A673 (cell line): ENCODE measurements around the gene SH2D6. TPM values are rescaled to one million over a fixed set of nuclear protein-coding genes. Genes with fewer than 3 reads are reported as not detected.

Experiments
- BruUV-seq: library from RNA; stranded (reverse); fragments of 400-500 nt; replicated peaks from 2 replicates; lab custom pipeline; 2021; lab: Mats Ljungman, UMichigan
- CTCF ChIA-PET: fragments of 300-600 bp; sonication (Branson Sonifier 250); formaldehyde crosslinking; loops from one replicate; lab custom pipeline; 2022; ENCODE audit warnings: antibody characterized with exemption; lab: Charles Lee
- POLR2A ChIA-PET: fragments of 300-600 bp; sonication (Branson Sonifier 250); formaldehyde crosslinking; loops from one replicate; lab custom pipeline; 2022; ENCODE audit warnings: antibody characterized with exemption; ENCODE audit not compliant: low non-redundant PET; lab: Charles Lee
- DNase-seq: peaks from one replicate; pipeline ENCODE4 v3.0.0-alpha.2; 2015; ENCODE audit warnings: low spot score
- H3K27ac ChIP-seq: fragments of 200-600 bp; sonication (generic); 2 replicates; pipeline ENCODE4 v1.5.1; 2016; ENCODE audit warnings: mixed run types, low read depth, mild to moderate bottlenecking, mixed read lengths, antibody characterized with exemption, low read length; ENCODE audit not compliant: poor library complexity, severe bottlenecking
- H3K27me3 ChIP-seq: fragments of 200-600 bp; sonication (generic); replicated peaks from 2 replicates; pipeline ENCODE4 v1.6.1; 2017; ENCODE audit warnings: mixed run types, low read depth, mild to moderate bottlenecking, mixed read lengths, antibody characterized with exemption, low read length; ENCODE audit not compliant: insufficient read depth, poor library complexity
- H3K36me3 ChIP-seq: fragments of 200-600 bp; sonication (generic); 2 replicates; pipeline ENCODE4 v1.6.1; 2016; ENCODE audit warnings: mixed run types, mild to moderate bottlenecking, mixed read lengths, antibody characterized with exemption, low read length; ENCODE audit not compliant: insufficient read depth, poor library complexity, severe bottlenecking
- H3K4me1 ChIP-seq: fragments of 200-600 bp; sonication (generic); 2 replicates; pipeline ENCODE4 v1.6.1; 2017; ENCODE audit warnings: mixed run types, mild to moderate bottlenecking, mixed read lengths, antibody characterized with exemption, low read length; ENCODE audit not compliant: insufficient read depth, poor library complexity, severe bottlenecking
- H3K4me3 ChIP-seq: fragments of 200-600 bp; sonication (generic); 2 replicates; pipeline ENCODE4 v1.5.1; 2016; ENCODE audit warnings: low read depth, mixed run types, mild to moderate bottlenecking, mixed read lengths, low read length; ENCODE audit not compliant: poor library complexity, severe bottlenecking
- H3K9me3 ChIP-seq: fragments of 200-600 bp; sonication (generic); 2 replicates; pipeline ENCODE4 v1.6.1; 2016; ENCODE audit warnings: mixed run types, low read depth, mild to moderate bottlenecking, mixed read lengths, antibody characterized with exemption, low read length; ENCODE audit not compliant: poor library complexity, severe bottlenecking
- CTCF ChIP-seq: fragments of 300-800, 200-600 bp; sonication (generic); conservative IDR thresholded peaks from 2 replicates; pipeline ENCODE4 v1.5.1; 2017; ENCODE audit warnings: low read depth, mild to moderate bottlenecking, antibody characterized with exemption, low read length, moderate library complexity, mixed read lengths
- EZH2 ChIP-seq: fragments of 200-600 bp; sonication (generic); IDR thresholded peaks from 2 replicates; pipeline ENCODE4 v1.6.1; 2017; ENCODE audit warnings: borderline replicate concordance, low read depth, mild to moderate bottlenecking, mixed read lengths, antibody characterized with exemption, low read length; ENCODE audit not compliant: poor library complexity, severe bottlenecking
- intact Hi-C: fragments of 100-400 bp; cut with micrococcal nuclease; formaldehyde crosslinking; loops from one replicate; pipeline ENCODE4 v1.10.0; 2022; ENCODE audit not compliant: unreplicated experiment
- total RNA-seq: library from RNA; stranded (reverse); gene quantifications from 2 replicates; pipeline ENCODE4 v1.2.3, GENCODE V29; 2021

The SH2D6 gene
- total RNA-seq, 1 experiment from 2014 or later = 0.52 TPM

GRCh38 chr2:85371045-85371444 lies 47.5 kb upstream of the SH2D6 start:
- ChIA-PET POLR2A (no interaction called here), CTCF (no interaction called here)
- BruUV-seq = no TSS peak
- Histone ChIP-seq H3K36me3 (no peaks in the 10 kb centered on the region), H3K27me3 (no peaks in the 10 kb centered on the region), H3K4me1 (no peaks in the 10 kb centered on the region), H3K9me3 (no peaks in the 10 kb centered on the region), H3K27ac (no peak overlapping the region), H3K4me3 (no peak overlapping the region)
- DNase-seq = no peak
- intact Hi-C loops = no loop called here
- TF ChIP-seq EZH2 (no peak), CTCF (no peak)

DNA sequence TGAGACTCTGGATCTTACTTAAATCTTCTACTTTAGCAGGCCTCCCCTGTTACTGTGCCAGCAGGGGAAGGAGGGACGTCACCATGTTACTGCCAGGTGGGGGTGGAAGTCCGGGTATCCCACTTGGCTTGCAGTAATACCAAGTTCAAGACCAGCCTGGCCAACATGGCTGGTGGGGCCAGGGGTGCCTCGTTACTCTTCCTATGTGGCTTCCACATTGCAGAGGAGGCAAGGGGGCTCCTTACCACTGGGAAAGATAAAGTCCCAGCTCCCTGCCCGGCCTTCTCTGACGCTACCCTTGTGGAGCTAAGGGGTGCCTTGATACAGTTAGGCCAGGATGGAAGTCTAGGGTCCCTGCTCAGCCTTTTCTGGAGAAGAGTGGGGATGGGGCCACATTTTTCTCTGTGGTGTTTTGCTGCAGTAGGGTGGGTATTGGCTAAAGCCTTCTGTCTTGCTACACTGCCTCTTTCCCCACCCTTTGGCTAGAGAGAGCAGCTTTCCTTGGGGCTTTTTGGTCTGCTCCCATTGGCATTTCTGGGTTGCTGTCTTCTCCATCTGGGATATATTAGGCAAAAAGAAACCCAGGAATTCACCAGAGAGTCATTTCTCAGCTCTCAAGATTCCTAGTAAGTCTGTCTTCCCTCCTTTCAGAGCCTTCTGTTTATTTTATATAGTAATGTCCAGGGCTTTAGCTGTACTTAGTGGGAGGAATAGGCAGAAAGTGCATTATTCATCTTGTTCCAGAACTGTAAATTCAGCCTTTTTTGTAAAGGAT lies 42.0 kb upstream of the SH2D6 start:
- BruUV-seq = no TSS peak
- POLR2A ChIA-PET = no interaction called here

DNA sequence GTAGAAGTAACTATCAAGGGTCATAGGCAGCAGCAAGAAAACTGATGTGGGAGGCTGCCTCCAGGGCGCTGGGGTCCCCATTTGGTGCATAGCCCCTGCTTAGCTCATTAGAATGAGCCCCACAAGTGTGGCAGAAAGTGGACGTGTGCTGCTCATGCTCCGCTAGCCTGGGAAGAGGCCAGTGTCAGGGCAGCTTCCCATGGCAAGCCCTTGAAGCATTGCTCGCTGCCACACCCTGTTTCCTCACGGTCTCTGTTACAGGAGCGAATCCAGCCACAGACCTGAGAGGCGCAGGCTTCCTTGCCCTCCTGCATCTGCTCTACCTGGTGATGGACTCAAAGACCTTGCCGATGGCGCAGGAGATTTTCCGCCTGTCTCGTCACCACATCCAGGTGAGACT lies 41.4 kb upstream of the SH2D6 start:
- no peaks in the 10 kb centered on the region for H3K4me1 ChIP-seq
- peaks cover 10% of the 10 kb centered on the region for H3K36me3 ChIP-seq
- no peak overlapping the region for H3K4me3 ChIP-seq
- TF ChIP-seq CTCF (no peak), EZH2 (no peak)
- DNase-seq = no peak
- H3K27me3 ChIP-seq = no peaks in the 10 kb centered on the region
- no peak overlapping the region for H3K27ac ChIP-seq
- BruUV-seq = no TSS peak
- H3K9me3 ChIP-seq = peaks cover 9% of the 10 kb centered on the region
- ChIA-PET CTCF (no interaction called here), POLR2A (no interaction called here)
- intact Hi-C loops = no loop called here

More for the DNA sequence above, 42.0 kb upstream of the SH2D6 start:
- H3K27me3 ChIP-seq = no peaks in the 10 kb centered on the region
- CTCF ChIA-PET = no interaction called here
- H3K36me3 ChIP-seq = peaks cover 10% of the 10 kb centered on the region
- H3K27ac ChIP-seq = no peak overlapping the region
- H3K4me3 ChIP-seq = no peak overlapping the region
- intact Hi-C loops = no loop called here
- TF ChIP-seq EZH2 = no peak
- TF ChIP-seq CTCF = no peak
- DNase-seq = no peak
- H3K9me3 ChIP-seq = peaks cover 9% of the 10 kb centered on the region
- H3K4me1 ChIP-seq = no peaks in the 10 kb centered on the region
